WERI-Rb-1 (cell line): ENCODE results near the gene SLX9.
"Not testable (repeated sequence)": the region's sequence is repeated elsewhere in the genome, so short reads cannot be mapped to it uniquely, and the experiment has no call there.

ENCODE experiments used
- DNase-seq: peaks from one replicate; pipeline ENCODE4 v3.0.0-alpha.2; 2020
- H3K27ac ChIP-seq: fragments of 250-450 bp; sonication (Bioruptor Pico); 2 replicates; pipeline ENCODE4 v1.5.1; 2020; ENCODE audit warnings: mild to moderate bottlenecking, moderate library complexity
- H3K27me3 ChIP-seq: fragments of 250-450 bp; sonication (Bioruptor Pico); 2 replicates; pipeline ENCODE4 v1.5.1; 2021; ENCODE audit warnings: mild to moderate bottlenecking, low read depth, moderate library complexity; ENCODE audit not compliant: insufficient read depth, severe bottlenecking
- H3K36me3 ChIP-seq: fragments of 250-450 bp; sonication (Bioruptor Pico); 2 replicates; pipeline ENCODE4 v1.5.1; 2020; ENCODE audit warnings: mild to moderate bottlenecking, moderate library complexity
- H3K4me3 ChIP-seq: 2 replicates; pipeline ENCODE4 v1.5.1; 2011; ENCODE audit warnings: low read depth, mild to moderate bottlenecking, control low read depth, low read length
- H3K9me3 ChIP-seq: fragments of 250-450 bp; sonication (Bioruptor Pico); 2 replicates; pipeline ENCODE4 v1.5.1; 2021; ENCODE audit warnings: mild to moderate bottlenecking, moderate library complexity; ENCODE audit not compliant: severe bottlenecking
- CTCF ChIP-seq: IDR thresholded peaks from 2 replicates; pipeline ENCODE4 v1.5.1; 2011; ENCODE audit warnings: low read depth, mild to moderate bottlenecking, control low read depth, inconsistent platforms, low read length

The SLX9 gene

GRCh38 chr21:44927587-44928461, 12.0 kb upstream of the SLX9 start:
- no peak overlapping the region for H3K27ac ChIP-seq
- H3K36me3 ChIP-seq, result no peaks in the 10 kb centered on the region
- peaks cover 10% of the 10 kb centered on the region for H3K9me3 ChIP-seq
- H3K27me3 ChIP-seq, result peaks cover 43% of the 10 kb centered on the region
- no peak overlapping the region for H3K4me3 ChIP-seq
- no peak for TF ChIP-seq CTCF
- no peak for DNase-seq

GRCh38 chr21:44928500-44929241, 11.2 kb upstream of the SLX9 start:
- H3K9me3 ChIP-seq, DNase-seq, H3K36me3 ChIP-seq, H3K4me3 ChIP-seq, H3K27ac ChIP-seq: not testable (repeated sequence)
- H3K27me3 ChIP-seq, result peaks cover 46% of the 10 kb centered on the region

GRCh38 chr21:44929242-44929798, 10.5 kb upstream of the SLX9 start:
- Histone ChIP-seq H3K4me3 (no peak overlapping the region), H3K27me3 (peaks cover 46% of the 10 kb centered on the region), H3K27ac (no peak overlapping the region), H3K9me3 (peaks cover 7% of the 10 kb centered on the region), H3K36me3 (no peaks in the 10 kb centered on the region)
- DNase-seq, result no peak
- TF ChIP-seq CTCF, result no peak

GRCh38 chr21:44929799-44930542, 9.9 kb upstream of the SLX9 start:
- TF ChIP-seq CTCF, result no peak
- Histone ChIP-seq H3K9me3 (peaks cover 5% of the 10 kb centered on the region), H3K4me3 (no peak overlapping the region), H3K36me3 (no peaks in the 10 kb centered on the region), H3K27ac (no peak overlapping the region), H3K27me3 (peaks cover 46% of the 10 kb centered on the region)
- no peak for DNase-seq

GRCh38 chr21:44930543-44930981, 9.3 kb upstream of the SLX9 start:
- no peaks in the 10 kb centered on the region for H3K36me3 ChIP-seq
- H3K27ac ChIP-seq, result no peak overlapping the region

More at GRCh38 chr21:44930543-44930981, 9.3 kb upstream of the SLX9 start:
- no peak for DNase-seq
- H3K9me3 ChIP-seq, result peaks cover 5% of the 10 kb centered on the region
- H3K4me3 ChIP-seq, result no peak overlapping the region
- H3K27me3 ChIP-seq, result peaks cover 46% of the 10 kb centered on the region
- TF ChIP-seq CTCF, result no peak
